HAP-1 (cell line): ENCODE results near the gene ALS2.
A peak's percentile ranks its signal among the peaks of the same experiment; 100 is the strongest.
"Not testable (repeated sequence)": the region's sequence is repeated elsewhere in the genome, so short reads cannot be mapped to it uniquely, and the experiment has no call there.

Experiments used
- DNase-seq, 2 experiments: peaks; one replicate each; pipeline ENCODE4 v3.0.0-alpha.2; 2016 to 2020; ENCODE audit warnings: low spot score in 2 of 2
- H3K27me3 ChIP-seq: fragments of 250-450 bp; sonication (Bioruptor Pico); 2 replicates; pipeline ENCODE4 v1.5.1; 2020; ENCODE audit warnings: low read depth, mild to moderate bottlenecking, moderate library complexity
- H3K36me3 ChIP-seq: fragments of 250-450 bp; sonication (Bioruptor Pico); replicated peaks from 2 replicates; pipeline ENCODE4 v1.5.1; 2020; ENCODE audit warnings: mild to moderate bottlenecking
- H3K4me1 ChIP-seq: fragments of 250-450 bp; sonication (Bioruptor Pico); 2 replicates; pipeline ENCODE4 v1.5.1; 2020; ENCODE audit warnings: mild to moderate bottlenecking
- H3K4me3 ChIP-seq: fragments of 250-450 bp; sonication (Bioruptor Pico); 2 replicates; pipeline ENCODE4 v1.5.1; 2020; ENCODE audit warnings: mild to moderate bottlenecking, moderate library complexity
- H3K9me3 ChIP-seq: fragments of 250-450 bp; sonication (Bioruptor Pico); 2 replicates; pipeline ENCODE4 v1.5.1; 2020; ENCODE audit warnings: mild to moderate bottlenecking, moderate library complexity
- in situ Hi-C: fragments of 300-500 bp; cut with MboI; formaldehyde crosslinking; loops from 3 replicates; pipeline ENCODE4 v1.14.3; 2020; ENCODE audit warnings: low sequenced_read_pairs, inconsistent platforms, mixed read lengths

Gene ALS2

DNA sequence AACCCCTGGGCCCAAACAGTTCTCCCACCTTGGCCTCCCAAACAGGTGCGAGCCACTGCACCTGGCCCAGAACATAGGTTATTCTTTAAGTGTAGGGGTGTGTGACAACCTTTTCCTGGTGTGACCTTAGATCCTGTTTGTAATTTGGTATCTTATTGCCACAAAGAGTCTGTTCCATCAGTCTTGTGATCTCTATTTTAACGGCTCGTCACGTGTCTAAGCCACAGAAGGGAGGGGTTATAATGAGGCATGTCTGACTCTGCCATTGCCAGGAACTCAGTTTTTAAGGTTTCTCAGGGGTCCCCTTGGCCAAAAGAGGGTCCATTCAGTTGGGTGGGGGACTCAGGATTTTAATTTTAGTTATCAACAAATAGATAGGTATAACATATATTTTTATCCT, 4.4 kb upstream of the ALS2 start:
- H3K4me3 ChIP-seq: no peak overlapping the region
- in situ Hi-C loops: loop anchor here (25.0 kb wide), 1 partner anchor 402 kb away; no protein-coding TSS in a partner anchor
- H3K36me3 ChIP-seq: no peaks in the 10 kb centered on the region
- H3K27me3 ChIP-seq: no peaks in the 10 kb centered on the region
- H3K9me3 ChIP-seq: no peaks in the 10 kb centered on the region
- H3K4me1 ChIP-seq: peaks cover 3% of the 10 kb centered on the region; the same call in 1 of the 2 replicates
- no peak for DNase-seq

- Histone ChIP-seq H3K4me1 (peaks cover 7% of the 10 kb centered on the region), H3K9me3 (no peaks in the 10 kb centered on the region), H3K27me3 (no peaks in the 10 kb centered on the region), H3K36me3 (no peaks in the 10 kb centered on the region), H3K4me3 (no peak overlapping the region)
- in situ Hi-C loops: loop anchor here (25.0 kb wide), 1 partner anchor 403 kb away; no protein-coding TSS in a partner anchor
- no peak for DNase-seq
These were observed 3.8 kb upstream of the ALS2 start for GRCh38 chr2:201784563-201784962.

DNA sequence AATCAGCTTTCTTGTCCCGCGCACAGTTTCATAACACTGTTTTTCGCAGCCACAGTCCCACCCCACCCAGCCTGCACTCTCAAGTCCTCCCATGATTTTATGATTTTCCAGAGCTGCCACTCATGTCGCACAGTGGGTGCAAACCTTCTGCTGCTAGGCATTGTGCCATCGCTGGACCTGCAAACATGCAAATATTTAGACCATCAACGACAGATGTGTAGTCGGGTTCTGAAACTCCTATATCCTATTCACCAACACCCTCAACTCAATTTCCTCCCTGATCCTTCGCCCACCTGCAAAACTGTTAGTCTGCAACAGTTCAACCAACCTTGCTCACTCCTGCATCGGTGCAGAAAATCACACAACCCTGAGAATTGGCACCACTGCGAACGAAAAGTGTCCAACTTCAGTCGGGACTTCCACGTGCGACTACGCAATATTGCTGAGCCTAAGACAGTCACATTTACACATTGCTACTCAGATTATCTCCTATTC, 871 bp upstream of the ALS2 start:
- no peak for DNase-seq
- Histone ChIP-seq H3K9me3 (no peaks in the 10 kb centered on the region), H3K36me3 (no peaks in the 10 kb centered on the region), H3K27me3 (no peaks in the 10 kb centered on the region), H3K4me3 (peak overlapping the region; percentile 77), H3K4me1 (peaks cover 27% of the 10 kb centered on the region)
- in situ Hi-C loops: loop anchor here (25.0 kb wide), 1 partner anchor 406 kb away; no protein-coding TSS in a partner anchor

DNA sequence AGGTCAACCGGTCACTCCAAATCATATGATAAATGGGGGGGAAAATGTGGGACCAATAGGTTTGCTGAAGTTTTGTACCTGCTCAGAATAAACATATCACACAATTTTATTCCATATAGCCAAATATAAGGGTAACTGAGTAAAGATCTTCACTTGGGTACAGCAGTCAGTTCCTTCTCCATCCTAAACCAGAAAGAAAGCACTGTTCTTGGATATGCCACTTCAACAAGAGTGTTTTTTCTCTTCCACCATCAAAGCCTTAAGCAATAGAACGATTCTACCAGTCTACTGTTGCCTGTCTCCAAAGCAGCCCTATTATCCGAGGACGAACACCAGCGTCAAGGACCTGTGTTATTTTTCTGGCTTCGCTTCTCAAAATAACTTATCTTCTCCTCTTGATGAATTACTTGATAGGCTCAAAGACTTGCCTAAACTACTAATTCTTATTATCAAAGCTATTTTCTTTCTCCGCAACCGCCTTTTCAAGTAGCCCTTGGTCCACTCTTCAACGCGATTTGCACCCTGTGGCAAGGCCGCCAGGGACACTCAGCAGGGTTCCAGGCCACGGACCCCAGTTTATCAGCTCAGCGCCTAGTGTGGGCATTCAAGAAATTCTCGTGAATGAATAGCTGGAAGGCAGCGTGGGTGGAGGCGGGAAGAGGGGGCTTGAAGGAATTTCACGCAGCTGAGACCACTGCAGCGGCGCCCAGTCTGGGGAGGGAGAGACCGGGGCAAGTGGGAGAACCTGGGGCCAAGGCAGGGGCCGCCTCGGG, 646 bp downstream of the ALS2 start:
- in situ Hi-C loops: loop anchor here (25.0 kb wide), 1 partner anchor 407 kb away; no protein-coding TSS in a partner anchor
- H3K4me1 ChIP-seq: peaks cover 27% of the 10 kb centered on the region
- H3K36me3 ChIP-seq: no peaks in the 10 kb centered on the region
- no peaks in the 10 kb centered on the region for H3K9me3 ChIP-seq
- H3K27me3 ChIP-seq: no peaks in the 10 kb centered on the region
- DNase-seq: peak in 1 of 2 experiments; percentile 47
- H3K4me3 ChIP-seq: peak overlapping the region; percentile 77

DNA sequence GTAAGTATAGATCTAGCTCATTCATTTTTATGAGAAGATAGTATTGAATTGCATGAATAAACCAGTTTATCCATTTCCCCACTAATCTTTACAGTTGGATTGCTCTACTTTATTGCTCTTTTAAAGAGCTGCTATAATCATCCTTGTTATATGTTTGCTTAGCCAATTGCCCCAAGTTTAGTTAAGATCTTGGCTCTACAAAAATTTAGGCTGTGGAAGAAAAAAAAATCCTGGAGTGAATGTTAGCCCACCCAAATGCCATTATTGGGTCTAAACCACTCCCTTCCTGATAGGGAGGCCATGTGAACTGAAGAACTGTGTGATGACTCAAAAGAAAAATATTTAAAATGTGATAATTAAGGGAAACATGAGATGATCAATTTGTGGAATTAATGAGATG, 2.9 kb downstream of the ALS2 start:
- Histone ChIP-seq H3K4me3 (no peak overlapping the region), H3K4me1 (peaks cover 27% of the 10 kb centered on the region), H3K27me3 (no peaks in the 10 kb centered on the region), H3K9me3 (no peaks in the 10 kb centered on the region), H3K36me3 (no peaks in the 10 kb centered on the region)
- in situ Hi-C loops: loop anchor here (25.0 kb wide), 1 partner anchor 409 kb away; no protein-coding TSS in a partner anchor
- DNase-seq: no peak

DNA sequence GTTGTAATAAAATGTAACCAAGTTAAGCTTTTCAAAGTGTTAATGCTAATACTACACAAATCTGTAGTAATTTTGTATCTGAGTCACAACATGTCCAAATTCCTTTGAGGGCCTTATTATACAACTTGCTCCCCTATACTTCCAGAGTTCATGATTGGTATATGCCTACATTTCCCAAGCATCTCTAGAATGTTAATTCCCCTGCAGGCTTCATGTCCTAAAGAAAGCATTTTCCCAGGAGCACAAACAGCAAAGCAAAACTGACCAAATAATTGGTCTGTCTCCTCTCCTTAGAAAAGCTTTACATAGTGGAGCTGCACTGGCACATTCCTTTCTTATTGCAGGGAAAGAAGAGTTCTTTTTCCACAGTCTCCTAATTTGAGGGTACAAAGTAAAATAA, 3.7 kb downstream of the ALS2 start:
- Histone ChIP-seq H3K4me3 (no peak overlapping the region), H3K27me3 (no peaks in the 10 kb centered on the region), H3K36me3 (no peaks in the 10 kb centered on the region), H3K4me1 (peaks cover 27% of the 10 kb centered on the region), H3K9me3 (no peaks in the 10 kb centered on the region)
- no peak for DNase-seq
- in situ Hi-C loops: loop anchor here (25.0 kb wide), 1 partner anchor 410 kb away; no protein-coding TSS in a partner anchor

DNA sequence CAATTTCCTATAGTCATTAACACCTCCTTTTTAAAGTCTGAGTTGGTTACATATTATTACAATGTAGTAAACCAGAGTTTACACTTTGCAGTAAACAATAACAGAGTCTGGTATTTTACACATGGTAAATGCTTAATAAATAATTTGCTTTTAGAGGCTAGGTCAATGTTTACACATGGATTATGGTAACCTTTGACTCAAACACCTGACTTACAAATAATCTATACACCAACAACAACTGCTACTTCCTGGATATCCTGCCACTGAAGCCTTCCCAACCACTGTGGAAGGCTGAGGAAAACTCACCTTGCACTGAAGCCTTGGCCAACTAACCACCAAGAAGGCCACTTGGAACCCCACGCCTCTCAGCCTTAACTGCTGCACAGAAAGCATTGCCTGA, 5.4 kb downstream of the ALS2 start:
- Histone ChIP-seq H3K4me1 (peaks cover 25% of the 10 kb centered on the region), H3K36me3 (no peaks in the 10 kb centered on the region), H3K9me3 (no peaks in the 10 kb centered on the region), H3K4me3 (no peak overlapping the region), H3K27me3 (no peaks in the 10 kb centered on the region)
- no peak for DNase-seq
- in situ Hi-C loops: loop anchor here (25.0 kb wide), 1 partner anchor 412 kb away; no protein-coding TSS in a partner anchor

GRCh38 chr2:201774546-201774945, 6.2 kb downstream of the ALS2 start:
- Histone ChIP-seq H3K9me3 (no peaks in the 10 kb centered on the region), H3K4me3 (no peak overlapping the region), H3K4me1 (peaks cover 20% of the 10 kb centered on the region), H3K36me3 (no peaks in the 10 kb centered on the region), H3K27me3 (no peaks in the 10 kb centered on the region)
- in situ Hi-C loops: no loop called here
- no peak for DNase-seq

GRCh38 chr2:201773990-201774389, 6.7 kb downstream of the ALS2 start:
- H3K9me3 ChIP-seq: no peaks in the 10 kb centered on the region
- no peak for DNase-seq
- no peak overlapping the region for H3K4me3 ChIP-seq
- in situ Hi-C loops: no loop called here
- H3K36me3 ChIP-seq: no peaks in the 10 kb centered on the region
- H3K27me3 ChIP-seq: no peaks in the 10 kb centered on the region
- H3K4me1 ChIP-seq: peaks cover 14% of the 10 kb centered on the region

DNA sequence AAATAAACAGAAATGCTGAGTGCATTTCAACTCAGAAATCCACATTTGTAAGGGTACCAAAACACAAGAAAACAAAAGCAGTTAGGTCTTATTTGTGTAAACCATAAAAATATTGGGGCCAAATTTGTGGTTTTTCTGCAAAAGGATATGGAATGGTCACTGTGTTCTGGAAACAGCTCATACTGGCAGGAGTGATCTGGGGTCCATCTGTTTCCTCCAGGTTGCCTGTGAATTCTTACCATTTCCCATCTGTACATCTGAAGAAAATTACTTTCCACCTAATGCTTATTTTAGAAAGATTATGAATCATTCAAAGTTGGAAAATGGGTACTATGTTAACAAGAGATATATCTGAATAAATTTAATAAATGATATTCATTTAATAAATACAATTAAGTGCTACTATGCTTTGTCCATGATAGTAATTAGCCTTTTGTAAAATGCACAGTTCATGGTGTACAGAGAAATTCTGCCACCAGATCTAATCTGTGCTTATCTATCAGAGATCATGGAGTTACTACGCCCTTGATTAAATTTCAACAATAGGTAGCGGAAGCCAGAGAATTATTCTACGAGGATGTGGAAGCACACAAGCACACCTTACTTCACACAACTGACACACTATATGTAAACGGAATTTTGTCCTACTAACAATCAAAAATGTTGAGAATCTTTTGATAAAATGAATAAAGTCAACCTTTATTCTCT, 10.9 kb downstream of the ALS2 start:
- in situ Hi-C loops: no loop called here
- H3K9me3 ChIP-seq: no peaks in the 10 kb centered on the region
- no peaks in the 10 kb centered on the region; the same call in 1 of the 2 replicates for H3K36me3 ChIP-seq
- DNase-seq: no peak
- H3K4me1 ChIP-seq: no peaks in the 10 kb centered on the region
- no peaks in the 10 kb centered on the region for H3K27me3 ChIP-seq
- H3K4me3 ChIP-seq: no peak overlapping the region

GRCh38 chr2:201768918-201769317, 11.8 kb downstream of the ALS2 start:
- Histone ChIP-seq H3K4me1 (no peaks in the 10 kb centered on the region), H3K4me3 (no peak overlapping the region), H3K27me3 (no peaks in the 10 kb centered on the region), H3K36me3 (no peaks in the 10 kb centered on the region; the same call in 1 of the 2 replicates), H3K9me3 (no peaks in the 10 kb centered on the region)
- no peak for DNase-seq
- in situ Hi-C loops: no loop called here

- in situ Hi-C loops: no loop called here
- Histone ChIP-seq H3K27me3 (no peaks in the 10 kb centered on the region), H3K4me3 (no peak overlapping the region), H3K36me3 (peaks cover 3% of the 10 kb centered on the region; the same call in 1 of the 2 replicates), H3K4me1 (no peaks in the 10 kb centered on the region), H3K9me3 (no peaks in the 10 kb centered on the region)
- DNase-seq: no peak
These were observed 14.9 kb downstream of the ALS2 start for GRCh38 chr2:201765799-201766198.

DNA sequence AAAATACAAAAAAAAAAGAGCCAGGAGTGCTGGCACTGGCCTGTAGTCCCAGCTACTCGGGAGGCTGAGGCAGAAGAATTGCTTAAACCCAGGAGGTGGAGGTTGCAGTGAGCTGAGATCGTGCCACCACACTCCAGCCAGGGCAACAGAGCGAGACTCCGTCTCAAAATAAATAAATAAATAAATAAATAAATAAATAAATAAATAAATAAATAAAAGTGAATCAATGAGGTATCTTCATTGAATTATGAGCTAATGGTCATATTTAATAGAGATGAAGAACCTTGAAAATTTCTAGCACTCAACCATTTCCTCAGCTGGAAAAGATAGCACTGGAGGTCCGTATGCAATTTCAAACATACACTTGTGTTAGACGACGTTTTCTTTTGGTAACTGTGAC, 16.3 kb downstream of the ALS2 start:
- DNase-seq, H3K27me3 ChIP-seq, H3K4me3 ChIP-seq, in situ Hi-C loops, H3K9me3 ChIP-seq, H3K36me3 ChIP-seq: not testable (repeated sequence)
- peaks cover 10% of the 10 kb centered on the region for H3K4me1 ChIP-seq

GRCh38 chr2:201761101-201761500, 19.6 kb downstream of the ALS2 start:
- in situ Hi-C loops: no loop called here
- peaks cover 23% of the 10 kb centered on the region for H3K4me1 ChIP-seq
- H3K27me3 ChIP-seq: no peaks in the 10 kb centered on the region
- no peak for DNase-seq
- no peaks in the 10 kb centered on the region for H3K9me3 ChIP-seq
- H3K4me3 ChIP-seq: no peak overlapping the region
- H3K36me3 ChIP-seq: peaks cover 5% of the 10 kb centered on the region; the same call in 1 of the 2 replicates
